ENCODE measurements around the gene LLCFC1.

LLCFC1 gene

GRCh38 chr7:142910481-142910880 lies 28.8 kb upstream of the LLCFC1 start:
- DNase-seq (ENCODE audit: low read depth): no peak

GRCh38 chr7:142913051-142913450 lies 26.2 kb upstream of the LLCFC1 start:
- DNase-seq (ENCODE audit: low read depth): no peak

- no peak for DNase-seq (ENCODE audit: low read depth)
Observed at GRCh38 chr7:142913566-142913965, 25.7 kb upstream of the LLCFC1 start.

GRCh38 chr7:142914121-142914520 lies 25.2 kb upstream of the LLCFC1 start:
- no peak for DNase-seq (ENCODE audit: low read depth)

- DNase-seq (ENCODE audit: low read depth): no peak
Observed at GRCh38 chr7:142915315-142915714, 24.0 kb upstream of the LLCFC1 start.

GRCh38 chr7:142916508-142916907 lies 22.8 kb upstream of the LLCFC1 start:
- no peak for DNase-seq (ENCODE audit: low read depth)

GRCh38 chr7:142917447-142917846 lies 21.8 kb upstream of the LLCFC1 start:
- DNase-seq (ENCODE audit: low read depth): no peak

GRCh38 chr7:142918901-142919300 lies 20.4 kb upstream of the LLCFC1 start:
- no peak for DNase-seq (ENCODE audit: low read depth)

GRCh38 chr7:142919656-142920055 lies 19.6 kb upstream of the LLCFC1 start:
- no peak for DNase-seq (ENCODE audit: low read depth)

- DNase-seq (ENCODE audit: low read depth): no peak
Observed at GRCh38 chr7:142923391-142923790, 15.9 kb upstream of the LLCFC1 start.

- no peak for DNase-seq (ENCODE audit: low read depth)
Observed at GRCh38 chr7:142925413-142925812, 13.9 kb upstream of the LLCFC1 start.

- no peak for DNase-seq (ENCODE audit: low read depth)
Observed at GRCh38 chr7:142927085-142927745, 12.1 kb upstream of the LLCFC1 start.

GRCh38 chr7:142927949-142928348 lies 11.3 kb upstream of the LLCFC1 start:
- no peak for DNase-seq (ENCODE audit: low read depth)

- no peak for DNase-seq (ENCODE audit: low read depth)
Observed at GRCh38 chr7:142930126-142930730, 9.1 kb upstream of the LLCFC1 start.

- no peak for DNase-seq (ENCODE audit: low read depth)
Observed at GRCh38 chr7:142932386-142933091, 6.7 kb upstream of the LLCFC1 start.

- no peak for DNase-seq (ENCODE audit: low read depth)
Observed at GRCh38 chr7:142933092-142933475, 6.2 kb upstream of the LLCFC1 start.

GRCh38 chr7:142933624-142934023 lies 5.7 kb upstream of the LLCFC1 start, which contains the start of gene TRPV5:
Gene TRPV5, minus strand, starts transcription at chr7:142933746. Its CDS starts 287 bp downstream, at chr7:142933459.
- no peak for DNase-seq (ENCODE audit: low read depth)

GRCh38 chr7:142934056-142934455 lies 5.2 kb upstream of the LLCFC1 start:
- no peak for DNase-seq (ENCODE audit: low read depth)

- DNase-seq (ENCODE audit: low read depth): no peak
Observed at GRCh38 chr7:142935941-142936565, 3.2 kb upstream of the LLCFC1 start.

GRCh38 chr7:142938611-142939010 lies 673 bp upstream of the LLCFC1 start:
- no peak for DNase-seq (ENCODE audit: low read depth)

GRCh38 chr7:142940966-142941535 lies 1.8 kb downstream of the LLCFC1 start:
- no peak for DNase-seq (ENCODE audit: low read depth)

GRCh38 chr7:142941541-142941940 lies 2.3 kb downstream of the LLCFC1 start:
- DNase-seq (ENCODE audit: low read depth): no peak

GRCh38 chr7:142942746-142943145 lies 3.5 kb downstream of the LLCFC1 start:
- DNase-seq (ENCODE audit: low read depth): no peak

All from CMK (cell line).